ENCODE data around the gene ZNF687. TPM values are rescaled to one million over a fixed set of nuclear protein-coding genes. Genes with fewer than 3 reads are reported as not detected.

Gene ZNF687
- total RNA-seq, 1 donor from 2014 or later, result 39.9 TPM

DNA sequence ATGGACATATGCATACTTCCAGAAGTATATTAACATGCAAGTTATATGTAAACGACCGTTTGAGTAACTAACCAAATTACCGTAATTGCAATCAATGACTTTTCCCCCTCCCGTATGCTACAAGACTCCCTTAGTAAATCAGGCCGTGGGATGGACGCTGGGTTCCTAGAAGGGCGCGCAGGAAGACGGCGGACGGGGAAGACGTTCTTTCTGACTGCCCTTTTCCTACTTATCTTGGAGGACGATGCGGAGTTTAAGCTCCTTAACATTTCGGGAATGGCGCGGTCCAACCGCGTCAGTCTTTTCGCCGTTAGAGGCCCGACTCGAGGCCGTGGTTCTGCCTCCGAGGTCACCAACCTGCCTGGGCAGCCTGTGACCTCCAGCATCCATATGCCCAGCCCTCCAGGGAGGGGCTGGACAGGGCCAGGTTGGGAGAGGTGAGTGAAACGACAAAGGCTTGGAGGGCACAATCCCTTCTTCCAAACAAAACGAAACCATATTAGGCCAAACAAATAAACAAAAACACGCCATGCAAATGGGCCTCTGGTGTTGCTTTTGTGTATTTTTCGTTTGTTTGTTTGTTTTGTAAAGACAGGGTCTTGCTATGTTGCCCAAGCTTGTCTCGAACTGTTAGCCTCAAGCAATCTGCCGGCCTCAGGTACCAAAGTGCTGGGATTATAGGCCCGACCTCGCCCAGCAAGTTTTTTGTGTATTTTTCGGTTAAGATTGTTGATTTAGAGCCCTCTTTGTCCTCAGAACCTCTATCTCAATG is 46.0 kb downstream of the ZNF687 start:
- Mint-ChIP-seq H3K27ac (ENCODE audit: unreplicated experiment) (peak overlapping the region; percentile 95), H3K4me1 (peaks cover 32% of the 10 kb centered on the region), H3K27me3 (ENCODE audit: low read depth) (no peaks in the 10 kb centered on the region), H3K36me3 (ENCODE audit: low read depth) (no peaks in the 10 kb centered on the region), H3K9me3 (no peaks in the 10 kb centered on the region), H3K4me3 (peak overlapping the region; percentile 94)
- peak; percentile 15 for DNase-seq (ENCODE audit: low read depth, low spot score)
- TF ChIP-seq, protein P1, sequence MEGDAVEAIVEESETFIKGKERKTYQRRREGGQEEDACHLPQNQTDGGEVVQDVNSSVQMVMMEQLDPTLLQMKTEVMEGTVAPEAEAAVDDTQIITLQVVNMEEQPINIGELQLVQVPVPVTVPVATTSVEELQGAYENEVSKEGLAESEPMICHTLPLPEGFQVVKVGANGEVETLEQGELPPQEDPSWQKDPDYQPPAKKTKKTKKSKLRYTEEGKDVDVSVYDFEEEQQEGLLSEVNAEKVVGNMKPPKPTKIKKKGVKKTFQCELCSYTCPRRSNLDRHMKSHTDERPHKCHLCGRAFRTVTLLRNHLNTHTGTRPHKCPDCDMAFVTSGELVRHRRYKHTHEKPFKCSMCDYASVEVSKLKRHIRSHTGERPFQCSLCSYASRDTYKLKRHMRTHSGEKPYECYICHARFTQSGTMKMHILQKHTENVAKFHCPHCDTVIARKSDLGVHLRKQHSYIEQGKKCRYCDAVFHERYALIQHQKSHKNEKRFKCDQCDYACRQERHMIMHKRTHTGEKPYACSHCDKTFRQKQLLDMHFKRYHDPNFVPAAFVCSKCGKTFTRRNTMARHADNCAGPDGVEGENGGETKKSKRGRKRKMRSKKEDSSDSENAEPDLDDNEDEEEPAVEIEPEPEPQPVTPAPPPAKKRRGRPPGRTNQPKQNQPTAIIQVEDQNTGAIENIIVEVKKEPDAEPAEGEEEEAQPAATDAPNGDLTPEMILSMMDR (conservative IDR thresholded peaks at IDR 0.05), result no peak

DNA sequence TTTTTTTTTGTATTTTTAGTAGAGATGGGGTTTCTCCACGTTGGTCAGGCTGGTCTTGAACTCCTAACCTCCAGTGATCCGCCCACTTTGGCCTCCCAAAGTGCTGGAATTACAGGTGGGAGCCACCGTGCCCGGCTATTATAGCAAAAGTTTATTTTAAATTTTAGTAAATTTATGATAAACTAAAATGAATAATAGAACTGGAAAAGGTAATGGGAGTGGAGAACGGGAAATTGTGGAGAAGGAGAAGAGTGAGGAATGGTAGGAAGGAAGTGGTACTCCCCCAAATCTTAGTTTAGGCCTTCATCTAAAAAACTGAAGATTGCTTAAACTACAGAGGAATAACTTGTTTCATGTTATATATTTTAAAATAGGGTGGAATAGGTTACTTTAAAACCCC is 52.7 kb downstream of the ZNF687 start:
- Mint-ChIP-seq H3K4me3 (no peak overlapping the region), H3K27me3 (ENCODE audit: low read depth) (no peaks in the 10 kb centered on the region), H3K36me3 (ENCODE audit: low read depth) (no peaks in the 10 kb centered on the region), H3K4me1 (no peaks in the 10 kb centered on the region), H3K9me3 (no peaks in the 10 kb centered on the region), H3K27ac (ENCODE audit: unreplicated experiment) (no peak overlapping the region)
- DNase-seq (ENCODE audit: low read depth, low spot score), result no peak
- TF ChIP-seq, protein P1 (conservative IDR thresholded peaks at IDR 0.05), result no peak

DNA sequence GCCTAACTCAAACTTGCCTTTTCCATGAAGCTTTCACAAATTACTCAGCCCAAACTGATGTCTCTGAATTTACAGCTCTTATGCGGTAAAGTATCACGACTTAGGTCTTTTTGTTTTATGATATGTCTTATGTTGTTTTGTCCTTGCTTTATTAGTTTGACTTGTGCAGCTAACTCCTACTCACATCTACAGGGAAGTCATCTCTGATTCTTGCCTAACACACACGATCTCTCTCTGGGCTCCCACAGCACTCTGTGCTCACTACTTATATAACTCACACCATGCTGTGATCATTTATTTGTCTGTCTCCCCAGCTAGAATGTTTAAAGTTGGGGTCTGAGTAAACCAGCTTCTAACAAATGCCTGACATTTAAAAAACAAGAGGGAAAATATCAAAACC is 54.5 kb downstream of the ZNF687 start:
- Mint-ChIP-seq H3K9me3 (no peaks in the 10 kb centered on the region), H3K4me3 (no peak overlapping the region), H3K36me3 (ENCODE audit: low read depth) (no peaks in the 10 kb centered on the region), H3K4me1 (peaks cover 6% of the 10 kb centered on the region), H3K27me3 (ENCODE audit: low read depth) (no peaks in the 10 kb centered on the region), H3K27ac (ENCODE audit: unreplicated experiment) (no peak overlapping the region)
- TF ChIP-seq, protein P1 (conservative IDR thresholded peaks at IDR 0.05), result no peak
- no peak for DNase-seq (ENCODE audit: low read depth, low spot score)

DNA sequence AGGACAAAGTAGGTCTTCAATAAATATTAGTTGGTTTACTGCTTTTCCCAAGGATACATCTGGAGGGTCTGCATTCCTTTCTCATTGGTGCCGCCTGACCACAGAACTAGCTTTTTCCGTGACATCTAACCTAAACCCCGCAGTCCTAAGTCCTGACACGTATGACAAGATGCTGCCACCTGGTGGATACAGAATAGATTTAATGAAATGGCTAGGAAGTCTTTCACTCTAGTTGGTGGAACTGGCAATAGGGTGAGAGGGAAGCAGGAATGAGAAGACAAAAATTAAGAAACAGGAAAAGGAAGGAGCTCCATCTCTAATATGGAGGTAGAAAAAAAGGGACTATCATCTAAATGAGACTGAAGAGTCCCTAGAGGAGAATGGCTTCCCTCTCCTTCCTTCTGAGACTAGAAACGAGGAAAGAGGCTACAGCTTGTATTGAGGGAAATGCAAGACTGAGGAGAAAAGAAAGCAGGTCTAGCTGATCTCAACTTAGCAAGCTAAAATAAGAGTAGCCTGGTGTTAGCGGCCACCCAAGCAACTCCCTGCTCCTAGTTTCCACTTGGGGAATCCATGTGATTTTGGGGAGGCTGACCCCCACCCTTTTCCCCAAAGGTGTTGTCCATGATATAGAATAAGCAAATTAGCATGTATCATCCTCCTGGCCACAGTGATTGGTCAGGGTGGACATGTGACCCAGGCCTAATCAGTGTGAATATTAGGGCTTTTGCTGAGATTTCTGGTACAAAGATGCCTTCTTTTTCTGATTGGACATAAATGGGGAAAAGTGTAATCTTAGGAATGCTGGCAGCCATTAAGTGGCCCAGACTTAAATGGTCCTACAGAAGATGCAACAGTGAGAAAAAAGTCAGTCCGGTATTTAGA is 59.0 kb downstream of the ZNF687 start:
- H3K9me3 Mint-ChIP-seq, result no peaks in the 10 kb centered on the region
- H3K27ac Mint-ChIP-seq (ENCODE audit: unreplicated experiment), result no peak overlapping the region
- peak; percentile 44 for DNase-seq (ENCODE audit: low read depth, low spot score)
- no peaks in the 10 kb centered on the region for H3K27me3 Mint-ChIP-seq (ENCODE audit: low read depth)
- TF ChIP-seq, protein P1 (conservative IDR thresholded peaks at IDR 0.05), result peak; percentile 78
- peaks cover 3% of the 10 kb centered on the region for H3K36me3 Mint-ChIP-seq (ENCODE audit: low read depth)
- H3K4me3 Mint-ChIP-seq, result peak overlapping the region; percentile 6
- H3K4me1 Mint-ChIP-seq, result peaks cover 11% of the 10 kb centered on the region

Other genes starting within 250 kb of the ZNF687 start
- gene BNIPL, start 245.7 kb upstream of the ZNF687 start, total RNA-seq, result 0.79 and 1.1 TPM in 2 replicates
- gene C1orf56, start 234.5 kb upstream of the ZNF687 start, total RNA-seq, result 6.3 and 8.0 TPM in 2 replicates
- gene CDC42SE1, start 222.7 kb upstream of the ZNF687 start, total RNA-seq, result 111 and 115 TPM in 2 replicates
- gene MLLT11, start 221.9 kb upstream of the ZNF687 start, total RNA-seq, result 63.9 and 66.1 TPM in 2 replicates
- 6.1 and 7.8 TPM in 2 replicates for gene GABPB2, start 211.5 kb upstream of the ZNF687 start, total RNA-seq
- 30.7 and 33.7 TPM in 2 replicates for gene SEMA6C, start 135.7 kb upstream of the ZNF687 start, total RNA-seq
- gene TNFAIP8L2, start 125.7 kb upstream of the ZNF687 start, total RNA-seq, result not detected in 2 replicates
- 11.2 and 11.9 TPM in 2 replicates for gene LYSMD1, start 116.4 kb upstream of the ZNF687 start, total RNA-seq
- gene SCNM1, start 116.2 kb upstream of the ZNF687 start, total RNA-seq, result 48.7 and 57.1 TPM in 2 replicates
- 1.6 and 2.7 TPM in 2 replicates for gene TMOD4, start 106.3 kb upstream of the ZNF687 start, total RNA-seq
- 134 and 135 TPM in 2 replicates for gene VPS72, start 92.1 kb upstream of the ZNF687 start, total RNA-seq
- 88.7 and 96.2 TPM in 2 replicates for gene PIP5K1A, start 83.7 kb upstream of the ZNF687 start, total RNA-seq
- 209 and 214 TPM in 2 replicates for gene PSMD4, start 27.6 kb upstream of the ZNF687 start, total RNA-seq
- gene PI4KB, start 45.1 kb downstream of the ZNF687 start, total RNA-seq, result 46.3 and 52.0 TPM in 2 replicates
- 71.3 and 73.5 TPM in 2 replicates for gene RFX5, start 65.0 kb downstream of the ZNF687 start, total RNA-seq
- gene SELENBP1, start 90.4 kb downstream of the ZNF687 start, total RNA-seq, result 35.9 and 36.2 TPM in 2 replicates
- gene PSMB4, start 117.3 kb downstream of the ZNF687 start, total RNA-seq, result 278 and 279 TPM in 2 replicates
- gene POGZ, start 177.2 kb downstream of the ZNF687 start, total RNA-seq, result 145 and 158 TPM in 2 replicates
- 6.7 and 7.2 TPM in 2 replicates for gene CGN, start 229.1 kb downstream of the ZNF687 start, total RNA-seq

Measured in neural crest cell (in vitro differentiated cells).